ENCODE results near the gene PDE10A.

GRCh38 chr6:165679326-165679725, 16.3 kb upstream of the PDE10A start:
- TF ChIP-seq, protein P1, sequence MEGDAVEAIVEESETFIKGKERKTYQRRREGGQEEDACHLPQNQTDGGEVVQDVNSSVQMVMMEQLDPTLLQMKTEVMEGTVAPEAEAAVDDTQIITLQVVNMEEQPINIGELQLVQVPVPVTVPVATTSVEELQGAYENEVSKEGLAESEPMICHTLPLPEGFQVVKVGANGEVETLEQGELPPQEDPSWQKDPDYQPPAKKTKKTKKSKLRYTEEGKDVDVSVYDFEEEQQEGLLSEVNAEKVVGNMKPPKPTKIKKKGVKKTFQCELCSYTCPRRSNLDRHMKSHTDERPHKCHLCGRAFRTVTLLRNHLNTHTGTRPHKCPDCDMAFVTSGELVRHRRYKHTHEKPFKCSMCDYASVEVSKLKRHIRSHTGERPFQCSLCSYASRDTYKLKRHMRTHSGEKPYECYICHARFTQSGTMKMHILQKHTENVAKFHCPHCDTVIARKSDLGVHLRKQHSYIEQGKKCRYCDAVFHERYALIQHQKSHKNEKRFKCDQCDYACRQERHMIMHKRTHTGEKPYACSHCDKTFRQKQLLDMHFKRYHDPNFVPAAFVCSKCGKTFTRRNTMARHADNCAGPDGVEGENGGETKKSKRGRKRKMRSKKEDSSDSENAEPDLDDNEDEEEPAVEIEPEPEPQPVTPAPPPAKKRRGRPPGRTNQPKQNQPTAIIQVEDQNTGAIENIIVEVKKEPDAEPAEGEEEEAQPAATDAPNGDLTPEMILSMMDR (IDR thresholded peaks at IDR 0.05): no peak
- TF ChIP-seq POLR2A (IDR thresholded peaks at IDR 0.05): no peak

Data from tibial nerve (tissue), 3 donors.